ENCODE measurements around the gene ATRNL1. TPM values are rescaled to one million over a fixed set of nuclear protein-coding genes. Genes with fewer than 3 reads are reported as not detected.
"Not testable (repeated sequence)": the region's sequence is repeated elsewhere in the genome, so short reads cannot be mapped to it uniquely, and the experiment has no call there.

ATRNL1 gene
- total and polyA plus RNA-seq, 12 donors, result 4.8 to 217 (median 92.4) TPM

GRCh38 chr10:115094416-115095140, 1.4 kb downstream of the ATRNL1 start:
- DNase-seq, result no peak
- Histone ChIP-seq H3K27ac (peak overlapping the region in 3 of 5 donors; percentile 74 to 97 (median 90)), H3K9me3 (replicated peaks in 1 of 3) (no peaks in the 10 kb centered on the region), H3K4me3 (peak overlapping the region in 2 of 4 donors; percentile 46 to 88), H3K27me3 (no peaks in the 10 kb centered on the region), H3K4me1 (replicated peaks in 1 of 2) (peaks cover 0 to 12% of the 10 kb centered on the region in 2 donors), H3K36me3 (replicated peaks in 1 of 2) (no peaks in the 10 kb centered on the region)
- 24 to 46% (median 34%) methylated on average over 12 of the region's 12 CpGs for WGBS, 4 donors
- TF ChIP-seq CTCF (IDR thresholded peaks at IDR 0.05) (no peak), POLR2A (IDR thresholded peaks at IDR 0.05) (no peak)
- intact Hi-C loops (cut with DNase I), result no loop called here

GRCh38 chr10:115095758-115096157, 2.6 kb downstream of the ATRNL1 start:
- 26 to 34% (median 30%) methylated on average over 2 of the region's 2 CpGs for WGBS, 4 donors
- Histone ChIP-seq H3K4me3 (peak overlapping the region in 1 of 4 donors; percentile 88), H3K27ac (peak overlapping the region in 2 of 5 donors; percentile 3 to 10), H3K9me3 (replicated peaks in 1 of 3) (no peaks in the 10 kb centered on the region), H3K27me3 (no peaks in the 10 kb centered on the region), H3K4me1 (replicated peaks in 1 of 2) (peaks cover 0 to 12% of the 10 kb centered on the region in 2 donors), H3K36me3 (replicated peaks in 1 of 2) (no peaks in the 10 kb centered on the region)
- no peak for DNase-seq
- no peak for TF ChIP-seq POLR2A (IDR thresholded peaks at IDR 0.05)
- no peak for TF ChIP-seq CTCF (IDR thresholded peaks at IDR 0.05)
- intact Hi-C loops (cut with DNase I), result no loop called here

GRCh38 chr10:115103700-115104099, 10.5 kb downstream of the ATRNL1 start:
- TF ChIP-seq POLR2A (IDR thresholded peaks at IDR 0.05) (no peak), CTCF (IDR thresholded peaks at IDR 0.05) (no peak)
- Histone ChIP-seq H3K36me3 (replicated peaks in 1 of 2) (no peaks in the 10 kb centered on the region), H3K4me1 (replicated peaks in 1 of 2) (peaks cover 0 to 3% of the 10 kb centered on the region in 2 donors), H3K4me3 (no peak overlapping the region), H3K9me3 (replicated peaks in 1 of 3) (no peaks in the 10 kb centered on the region), H3K27me3 (no peaks in the 10 kb centered on the region), H3K27ac (no peak overlapping the region)
- DNase-seq, result no peak
- intact Hi-C loops (cut with DNase I), result no loop called here
- 81 to 94% (median 87%) methylated on average over 1 of the region's 1 CpG for WGBS, 4 donors

GRCh38 chr10:115105411-115105810, 12.2 kb downstream of the ATRNL1 start:
- H3K36me3 ChIP-seq (replicated peaks in 1 of 2); H3K9me3 ChIP-seq (replicated peaks in 1 of 3); H3K27ac ChIP-seq; H3K4me1 ChIP-seq (replicated peaks in 1 of 2); DNase-seq; intact Hi-C loops (cut with DNase I); H3K4me3 ChIP-seq; H3K27me3 ChIP-seq: not testable (repeated sequence)
- WGBS, 4 donors, result 88 to 93% (median 90%) methylated on average over 5 of the region's 5 CpGs

- intact Hi-C loops (cut with DNase I), result no loop called here
- peaks cover 0 to 10% of the 10 kb centered on the region in 2 donors for H3K4me1 ChIP-seq (replicated peaks in 1 of 2)
- no peaks in the 10 kb centered on the region for H3K36me3 ChIP-seq (replicated peaks in 1 of 2)
- no peaks in the 10 kb centered on the region for H3K9me3 ChIP-seq (replicated peaks in 1 of 3)
- no peak overlapping the region for H3K27ac ChIP-seq
- no peaks in the 10 kb centered on the region for H3K27me3 ChIP-seq
- no peak for TF ChIP-seq POLR2A (IDR thresholded peaks at IDR 0.05)
- TF ChIP-seq CTCF (IDR thresholded peaks at IDR 0.05), result no peak
- no peak for DNase-seq
- no peak overlapping the region for H3K4me3 ChIP-seq
- WGBS, 4 donors, result 91 to 97% (median 94%) methylated on average over 3 of the region's 3 CpGs
Observed at GRCh38 chr10:115107830-115108229, 14.7 kb downstream of the ATRNL1 start.
